ENCODE measurements around the gene KDM1B.

- TF ChIP-seq CTCF (IDR thresholded peaks at IDR 0.05) = no peak
- no peak for TF ChIP-seq POLR2A (IDR thresholded peaks at IDR 0.05)
- no peak for TF ChIP-seq EP300 (IDR thresholded peaks at IDR 0.05)
Observed at GRCh38 chr6:18117136-18117535, 38.1 kb upstream of the KDM1B start.

Measured in ovary (tissue), 3 donors.